Liver (tissue), 9 donors: ENCODE measurements around the gene MMP21. TPM values are rescaled to one million over a fixed set of nuclear protein-coding genes. Genes with fewer than 3 reads are reported as not detected.

Experiments used
- DNase-seq: peaks from one replicate; pipeline ENCODE4 v3.0.0-alpha.2; 2017; ENCODE audit warnings: low spot score
- H3K27ac ChIP-seq, 2 donors: one replicate each; pipeline ENCODE4 v1.7.0; 2013; ENCODE audit warnings: inconsistent platforms in 2 of 2, low read length in 2 of 2, control low read depth in 1 of 2, low read depth in 1 of 2, mild to moderate bottlenecking in 1 of 2
- H3K27me3 ChIP-seq, 4 donors: one replicate each; pipeline versions ENCODE4 v1.6.1 to v1.7.0; 2013; ENCODE audit warnings: low read length in 3 of 4, inconsistent platforms in 1 of 4, mild to moderate bottlenecking in 1 of 4, moderate library complexity in 1 of 4; ENCODE audit not compliant: control insufficient read depth in 4 of 4, insufficient read depth in 4 of 4
- H3K36me3 ChIP-seq, 4 donors: one replicate each; pipeline versions ENCODE4 v1.6.1 to v1.7.0; 2013; ENCODE audit warnings: low read length in 3 of 4, mild to moderate bottlenecking in 3 of 4, low read depth in 1 of 4, moderate library complexity in 1 of 4; ENCODE audit not compliant: control insufficient read depth in 4 of 4, insufficient read depth in 3 of 4
- H3K4me1 ChIP-seq, 4 donors: one replicate each; pipeline versions ENCODE4 v1.6.1 to v1.7.0; 2013; ENCODE audit warnings: low read length in 3 of 4, mild to moderate bottlenecking in 3 of 4, moderate library complexity in 1 of 4; ENCODE audit not compliant: control insufficient read depth in 4 of 4, insufficient read depth in 4 of 4
- H3K4me3 ChIP-seq, 3 donors: one replicate each; pipeline versions ENCODE4 v1.6.1 to v1.7.0; 2013; ENCODE audit warnings: low read length in 3 of 3, control low read depth in 1 of 3, low read depth in 1 of 3, mild to moderate bottlenecking in 1 of 3
- H3K9ac ChIP-seq, 2 donors: one replicate each; pipeline ENCODE4 v1.7.0; 2013; ENCODE audit warnings: low read length in 2 of 2, mild to moderate bottlenecking in 2 of 2, moderate library complexity in 2 of 2, control low read depth in 1 of 2, low read depth in 1 of 2
- H3K9me3 ChIP-seq, 4 donors: one replicate each; pipeline versions ENCODE4 v1.6.1 to v1.7.0; 2013; ENCODE audit warnings: low read length in 3 of 4; ENCODE audit not compliant: control insufficient read depth in 4 of 4
- EGR1 ChIP-seq, 2 donors: IDR thresholded peaks; 2 replicates each; pipeline ENCODE4 v1.6.1; 2016 to 2018; ENCODE audit warnings: antibody characterized with exemption in 2 of 2, low read depth in 2 of 2
- FOXA1 ChIP-seq: IDR thresholded peaks from 2 replicates; pipeline ENCODE4 v1.6.1; 2016; ENCODE audit warnings: antibody characterized with exemption
- FOXA2 ChIP-seq: IDR thresholded peaks from 2 replicates; pipeline ENCODE4 v1.6.1; 2016; ENCODE audit warnings: antibody characterized with exemption
- GABPA ChIP-seq, 2 donors: IDR thresholded peaks in 1 of 2; conservative IDR thresholded peaks in 1 of 2; 2 replicates each; pipeline ENCODE4 v1.6.1; 2016; ENCODE audit warnings: antibody characterized with exemption in 2 of 2, mild to moderate bottlenecking in 1 of 2, moderate library complexity in 1 of 2
- HNF4A ChIP-seq, 2 donors: conservative IDR thresholded peaks; 2 replicates each; pipeline ENCODE4 v1.6.1; 2016; ENCODE audit warnings: antibody characterized with exemption in 2 of 2, mild to moderate bottlenecking in 2 of 2
- HNF4G ChIP-seq: IDR thresholded peaks from 2 replicates; pipeline ENCODE4 v1.6.1; 2016; ENCODE audit warnings: antibody characterized with exemption
- JUND ChIP-seq, 2 donors: IDR thresholded peaks; 2 replicates each; pipeline ENCODE4 v1.6.1; 2016; ENCODE audit warnings: antibody characterized with exemption in 2 of 2
- NR2F2 ChIP-seq: IDR thresholded peaks from 2 replicates; pipeline ENCODE4 v1.6.1; 2016; ENCODE audit warnings: antibody characterized with exemption
- RAD21 ChIP-seq, 2 donors: IDR thresholded peaks; 2 replicates each; pipeline ENCODE4 v1.6.1; 2016; ENCODE audit warnings: antibody characterized with exemption in 2 of 2, mild to moderate bottlenecking in 2 of 2
- RXRA ChIP-seq, 2 donors: IDR thresholded peaks; 2 replicates each; pipeline ENCODE4 v1.6.1; 2017 to 2018; ENCODE audit warnings: antibody characterized with exemption in 2 of 2, mild to moderate bottlenecking in 1 of 2
- TAF1 ChIP-seq: conservative IDR thresholded peaks from 2 replicates; pipeline ENCODE4 v1.6.1; 2016; ENCODE audit warnings: antibody characterized with exemption, mild to moderate bottlenecking
- YY1 ChIP-seq: IDR thresholded peaks from 2 replicates; pipeline ENCODE4 v1.6.1; 2016; ENCODE audit warnings: antibody characterized with exemption, mild to moderate bottlenecking
- WGBS: extraction: QIAGEN DNeasy Blood & Tissue Kit; methylation state at CpG from one replicate; pipeline ENCODE4 v1.1.7; 2013; 5-methylcytosine and 5-hydroxymethylcytosine counted together
- polyA plus RNA-seq, 2 donors: library from polyadenylated mRNA; stranded (reverse) in 1 of 2; unstranded in 1 of 2; fragments of 200-250 nt in 1 of 2; fragments of >200 nt in 1 of 2; fragmentation: Nextera tagmentation in 1 of 2; extraction: Ambion mirVana in 1 of 2; gene quantifications; one replicate each; pipeline versions ENCODE4 v1.2.1 to v1.2.3, GENCODE V29; 2013 to 2015
- total RNA-seq, 2 donors: library from RNA; depleted of rRNA; stranded (reverse); fragments of >200 nt; gene quantifications; one replicate each; pipeline ENCODE4 v1.2.3, GENCODE V29; 2014
- TF ChIP-seq, protein P1 (sequence below): IDR thresholded peaks from 2 replicates; pipeline ENCODE4 v1.6.1; 2016; ENCODE audit warnings: antibody characterized with exemption
- TF ChIP-seq, protein P2 (sequence below): IDR thresholded peaks from 2 replicates; pipeline ENCODE4 v1.6.1; 2016; ENCODE audit warnings: antibody characterized with exemption, mild to moderate bottlenecking
- TF ChIP-seq, protein P3 (sequence below): fragments of 150-350 bp; IDR thresholded peaks from 2 replicates; pipeline ENCODE4 v1.5.1; 2017; ENCODE audit warnings: improper control_type of control experiment, low read depth, low read length; ENCODE audit not compliant: missing input control
- donor health status: healthy.
- donor health status: healthy.
- donor health status: healthy.
- donor health status: healthy.
- donor health status: healthy.

The MMP21 gene
- total and polyA plus RNA-seq, 4 donors = 0.03 to 0.37 (median 0.17) TPM; not detected in 1

DNA sequence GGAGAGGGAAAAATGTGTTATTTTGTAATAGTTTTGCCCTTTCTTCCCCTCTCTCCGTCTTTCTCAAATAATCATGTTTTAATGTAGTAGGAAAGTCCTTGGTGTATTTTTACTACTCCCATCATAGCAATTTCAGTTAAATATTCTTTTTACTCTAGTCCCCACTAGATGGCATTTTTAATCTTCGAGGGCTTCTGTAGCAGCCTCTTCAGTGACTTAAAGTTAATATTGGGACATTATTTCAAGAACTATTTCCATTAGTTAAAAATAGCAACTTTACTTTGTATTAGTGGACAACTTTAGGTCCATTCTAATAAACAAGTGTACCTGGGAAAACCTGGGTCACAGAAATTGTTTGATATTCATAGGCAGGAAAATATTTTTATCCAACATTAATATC lies 33.2 kb downstream of the MMP21 start:
- H3K36me3 ChIP-seq = peaks cover 16 to 76% (median 65%) of the 10 kb centered on the region in 4 donors
- no peak overlapping the region for H3K9ac ChIP-seq
- no peaks in the 10 kb centered on the region for H3K9me3 ChIP-seq
- no peak overlapping the region for H3K27ac ChIP-seq
- TF ChIP-seq, protein P1, sequence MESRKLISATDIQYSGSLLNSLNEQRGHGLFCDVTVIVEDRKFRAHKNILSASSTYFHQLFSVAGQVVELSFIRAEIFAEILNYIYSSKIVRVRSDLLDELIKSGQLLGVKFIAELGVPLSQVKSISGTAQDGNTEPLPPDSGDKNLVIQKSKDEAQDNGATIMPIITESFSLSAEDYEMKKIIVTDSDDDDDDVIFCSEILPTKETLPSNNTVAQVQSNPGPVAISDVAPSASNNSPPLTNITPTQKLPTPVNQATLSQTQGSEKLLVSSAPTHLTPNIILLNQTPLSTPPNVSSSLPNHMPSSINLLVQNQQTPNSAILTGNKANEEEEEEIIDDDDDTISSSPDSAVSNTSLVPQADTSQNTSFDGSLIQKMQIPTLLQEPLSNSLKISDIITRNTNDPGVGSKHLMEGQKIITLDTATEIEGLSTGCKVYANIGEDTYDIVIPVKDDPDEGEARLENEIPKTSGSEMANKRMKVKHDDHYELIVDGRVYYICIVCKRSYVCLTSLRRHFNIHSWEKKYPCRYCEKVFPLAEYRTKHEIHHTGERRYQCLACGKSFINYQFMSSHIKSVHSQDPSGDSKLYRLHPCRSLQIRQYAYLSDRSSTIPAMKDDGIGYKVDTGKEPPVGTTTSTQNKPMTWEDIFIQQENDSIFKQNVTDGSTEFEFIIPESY = no peak
- TF ChIP-seq JUND (IDR thresholded peaks at IDR 0.05) (no peak), NR2F2 (no peak), RAD21 (IDR thresholded peaks at IDR 0.05) (no peak), HNF4A (conservative IDR thresholded peaks at IDR 0.05) (no peak)
- H3K4me3 ChIP-seq = no peak overlapping the region
- WGBS = 73% methylated on average over 2 of the region's 2 CpGs
- no peaks in the 10 kb centered on the region for H3K4me1 ChIP-seq
- DNase-seq = no peak
- no peaks in the 10 kb centered on the region for H3K27me3 ChIP-seq

DNA sequence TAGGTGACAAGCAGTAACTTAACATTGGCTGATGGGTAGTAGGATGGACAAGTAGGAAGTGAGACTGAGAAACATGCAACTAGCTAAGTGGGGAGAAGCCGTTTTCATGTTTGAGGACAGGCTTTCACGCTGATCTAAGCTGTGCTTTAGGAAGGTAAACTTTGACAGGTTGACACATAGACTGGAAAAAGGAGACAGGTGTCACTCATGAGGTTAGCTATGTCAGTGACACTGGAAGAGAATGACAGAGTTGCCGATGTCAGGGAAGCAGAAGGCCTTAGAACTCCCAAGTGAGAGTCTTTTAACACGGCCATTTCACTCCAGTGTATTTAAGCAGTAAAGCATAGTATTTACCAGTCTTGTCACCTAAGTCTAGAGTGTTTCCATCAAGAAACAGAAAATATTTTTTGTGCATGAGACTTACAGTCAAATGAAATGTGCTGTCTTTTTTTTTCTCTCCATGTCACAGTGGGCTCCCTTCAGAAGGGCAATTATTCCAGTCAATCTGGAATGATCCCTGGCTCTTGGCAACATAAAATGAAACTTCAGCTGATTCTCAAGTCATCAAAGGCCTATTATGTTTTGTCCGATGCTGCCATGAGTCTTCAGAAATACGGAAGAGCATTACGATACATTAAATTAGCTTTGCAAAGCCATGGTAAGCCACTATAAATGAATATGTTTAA lies 35.5 kb downstream of the MMP21 start:
- Histone ChIP-seq H3K27ac (no peak overlapping the region), H3K4me1 (no peaks in the 10 kb centered on the region), H3K27me3 (no peaks in the 10 kb centered on the region), H3K9me3 (no peaks in the 10 kb centered on the region), H3K36me3 (peaks cover 13 to 83% (median 70%) of the 10 kb centered on the region in 4 donors), H3K4me3 (no peak overlapping the region), H3K9ac (no peak overlapping the region)
- TF ChIP-seq, protein P2, sequence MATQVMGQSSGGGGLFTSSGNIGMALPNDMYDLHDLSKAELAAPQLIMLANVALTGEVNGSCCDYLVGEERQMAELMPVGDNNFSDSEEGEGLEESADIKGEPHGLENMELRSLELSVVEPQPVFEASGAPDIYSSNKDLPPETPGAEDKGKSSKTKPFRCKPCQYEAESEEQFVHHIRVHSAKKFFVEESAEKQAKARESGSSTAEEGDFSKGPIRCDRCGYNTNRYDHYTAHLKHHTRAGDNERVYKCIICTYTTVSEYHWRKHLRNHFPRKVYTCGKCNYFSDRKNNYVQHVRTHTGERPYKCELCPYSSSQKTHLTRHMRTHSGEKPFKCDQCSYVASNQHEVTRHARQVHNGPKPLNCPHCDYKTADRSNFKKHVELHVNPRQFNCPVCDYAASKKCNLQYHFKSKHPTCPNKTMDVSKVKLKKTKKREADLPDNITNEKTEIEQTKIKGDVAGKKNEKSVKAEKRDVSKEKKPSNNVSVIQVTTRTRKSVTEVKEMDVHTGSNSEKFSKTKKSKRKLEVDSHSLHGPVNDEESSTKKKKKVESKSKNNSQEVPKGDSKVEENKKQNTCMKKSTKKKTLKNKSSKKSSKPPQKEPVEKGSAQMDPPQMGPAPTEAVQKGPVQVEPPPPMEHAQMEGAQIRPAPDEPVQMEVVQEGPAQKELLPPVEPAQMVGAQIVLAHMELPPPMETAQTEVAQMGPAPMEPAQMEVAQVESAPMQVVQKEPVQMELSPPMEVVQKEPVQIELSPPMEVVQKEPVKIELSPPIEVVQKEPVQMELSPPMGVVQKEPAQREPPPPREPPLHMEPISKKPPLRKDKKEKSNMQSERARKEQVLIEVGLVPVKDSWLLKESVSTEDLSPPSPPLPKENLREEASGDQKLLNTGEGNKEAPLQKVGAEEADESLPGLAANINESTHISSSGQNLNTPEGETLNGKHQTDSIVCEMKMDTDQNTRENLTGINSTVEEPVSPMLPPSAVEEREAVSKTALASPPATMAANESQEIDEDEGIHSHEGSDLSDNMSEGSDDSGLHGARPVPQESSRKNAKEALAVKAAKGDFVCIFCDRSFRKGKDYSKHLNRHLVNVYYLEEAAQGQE = no peak
- TF ChIP-seq TAF1 (no peak), FOXA2 (no peak), RXRA (IDR thresholded peaks at IDR 0.05) (no peak), RAD21 (IDR thresholded peaks at IDR 0.05) (no peak), NR2F2 (no peak), YY1 (no peak), HNF4G (no peak), EGR1 (IDR thresholded peaks at IDR 0.05; ENCODE audit: low read depth in 2 of 2) (no peak), FOXA1 (no peak), GABPA (IDR thresholded peaks at IDR 0.05 in 1 of 2, conservative IDR thresholded peaks at IDR 0.05 in 1 of 2) (no peak)
- TF ChIP-seq, protein P3, sequence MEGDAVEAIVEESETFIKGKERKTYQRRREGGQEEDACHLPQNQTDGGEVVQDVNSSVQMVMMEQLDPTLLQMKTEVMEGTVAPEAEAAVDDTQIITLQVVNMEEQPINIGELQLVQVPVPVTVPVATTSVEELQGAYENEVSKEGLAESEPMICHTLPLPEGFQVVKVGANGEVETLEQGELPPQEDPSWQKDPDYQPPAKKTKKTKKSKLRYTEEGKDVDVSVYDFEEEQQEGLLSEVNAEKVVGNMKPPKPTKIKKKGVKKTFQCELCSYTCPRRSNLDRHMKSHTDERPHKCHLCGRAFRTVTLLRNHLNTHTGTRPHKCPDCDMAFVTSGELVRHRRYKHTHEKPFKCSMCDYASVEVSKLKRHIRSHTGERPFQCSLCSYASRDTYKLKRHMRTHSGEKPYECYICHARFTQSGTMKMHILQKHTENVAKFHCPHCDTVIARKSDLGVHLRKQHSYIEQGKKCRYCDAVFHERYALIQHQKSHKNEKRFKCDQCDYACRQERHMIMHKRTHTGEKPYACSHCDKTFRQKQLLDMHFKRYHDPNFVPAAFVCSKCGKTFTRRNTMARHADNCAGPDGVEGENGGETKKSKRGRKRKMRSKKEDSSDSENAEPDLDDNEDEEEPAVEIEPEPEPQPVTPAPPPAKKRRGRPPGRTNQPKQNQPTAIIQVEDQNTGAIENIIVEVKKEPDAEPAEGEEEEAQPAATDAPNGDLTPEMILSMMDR = no peak
- TF ChIP-seq, protein P1 = no peak
- 95% methylated on average over 7 of the region's 7 CpGs for WGBS
- no peak for DNase-seq
